Measurements from ENCODE around the gene PCDHB11.
A peak's percentile ranks its signal among the peaks of the same experiment; 100 is the strongest.
"Not testable (repeated sequence)": the region's sequence is repeated elsewhere in the genome, so short reads cannot be mapped to it uniquely, and the experiment has no call there.

The PCDHB11 gene

GRCh38 chr5:141186897-141187512 lies 12.4 kb upstream of the PCDHB11 start, which contains the start of gene PCDHB9:
Gene PCDHB9, plus strand, starts transcription at chr5:141187161. Its CDS starts 158 bp downstream, at chr5:141187319.
- H3K4me3 ChIP-seq (ENCODE audit: low read depth, low read length): no peak within 1 kb of the TSS

GRCh38 chr5:141188682-141189081 lies 10.7 kb upstream of the PCDHB11 start:
- H3K4me3 ChIP-seq (ENCODE audit: low read depth, low read length); DNase-seq (ENCODE audit: low read depth): not testable (repeated sequence)

More at GRCh38 chr5:141186897-141187512, 12.4 kb upstream of the PCDHB11 start, which contains the start of gene PCDHB9:
- no peak for DNase-seq (ENCODE audit: low read depth)
- TF ChIP-seq, protein P1, sequence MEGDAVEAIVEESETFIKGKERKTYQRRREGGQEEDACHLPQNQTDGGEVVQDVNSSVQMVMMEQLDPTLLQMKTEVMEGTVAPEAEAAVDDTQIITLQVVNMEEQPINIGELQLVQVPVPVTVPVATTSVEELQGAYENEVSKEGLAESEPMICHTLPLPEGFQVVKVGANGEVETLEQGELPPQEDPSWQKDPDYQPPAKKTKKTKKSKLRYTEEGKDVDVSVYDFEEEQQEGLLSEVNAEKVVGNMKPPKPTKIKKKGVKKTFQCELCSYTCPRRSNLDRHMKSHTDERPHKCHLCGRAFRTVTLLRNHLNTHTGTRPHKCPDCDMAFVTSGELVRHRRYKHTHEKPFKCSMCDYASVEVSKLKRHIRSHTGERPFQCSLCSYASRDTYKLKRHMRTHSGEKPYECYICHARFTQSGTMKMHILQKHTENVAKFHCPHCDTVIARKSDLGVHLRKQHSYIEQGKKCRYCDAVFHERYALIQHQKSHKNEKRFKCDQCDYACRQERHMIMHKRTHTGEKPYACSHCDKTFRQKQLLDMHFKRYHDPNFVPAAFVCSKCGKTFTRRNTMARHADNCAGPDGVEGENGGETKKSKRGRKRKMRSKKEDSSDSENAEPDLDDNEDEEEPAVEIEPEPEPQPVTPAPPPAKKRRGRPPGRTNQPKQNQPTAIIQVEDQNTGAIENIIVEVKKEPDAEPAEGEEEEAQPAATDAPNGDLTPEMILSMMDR (IDR thresholded peaks at IDR 0.05; ENCODE audit: control insufficient read depth, extremely low read depth, insufficient read depth): peak; percentile 60

GRCh38 chr5:141189131-141189530 lies 10.3 kb upstream of the PCDHB11 start:
- not testable (repeated sequence) for H3K4me3 ChIP-seq (ENCODE audit: low read depth, low read length); DNase-seq (ENCODE audit: low read depth)

- TF ChIP-seq, protein P1 (IDR thresholded peaks at IDR 0.05; ENCODE audit: control insufficient read depth, extremely low read depth, insufficient read depth): peak; percentile 75
- H3K4me3 ChIP-seq (ENCODE audit: low read depth, low read length): no peak within 1 kb of the TSS
- DNase-seq (ENCODE audit: low read depth): no peak
These were observed 7.2 kb upstream of the PCDHB11 start, which contains the start of gene PCDHB10 for GRCh38 chr5:141192110-141192725. Gene PCDHB10, plus strand, starts transcription at chr5:141192353. Its CDS starts 200 bp downstream, at chr5:141192553.

- H3K4me3 ChIP-seq (ENCODE audit: low read depth, low read length); DNase-seq (ENCODE audit: low read depth): not testable (repeated sequence)
These were observed 5.1 kb upstream of the PCDHB11 start for GRCh38 chr5:141194332-141194731.

DNA sequence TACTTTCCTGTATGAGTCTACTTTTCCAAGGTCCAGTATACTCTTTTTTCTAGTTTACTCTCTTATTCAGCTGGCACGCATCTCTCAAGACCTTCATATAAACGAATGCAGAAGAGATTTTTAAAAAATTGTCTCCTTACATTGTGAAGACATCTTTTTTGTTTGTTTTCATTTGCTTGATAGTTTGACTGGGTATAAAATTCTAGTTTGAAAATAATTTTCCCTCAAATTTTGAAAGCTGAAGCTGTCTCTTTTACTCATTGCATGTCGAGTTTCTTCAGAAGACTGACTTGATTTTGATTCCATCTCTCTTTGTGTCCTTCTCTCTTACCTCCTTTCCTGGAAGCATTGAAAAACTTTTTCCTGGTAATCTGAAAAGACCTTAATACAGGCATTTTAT lies 3.1 kb upstream of the PCDHB11 start:
- TF ChIP-seq, protein P1 (IDR thresholded peaks at IDR 0.05; ENCODE audit: control insufficient read depth, extremely low read depth, insufficient read depth): no peak
- H3K4me3 ChIP-seq (ENCODE audit: low read depth, low read length): no peak overlapping the region
- no peak for DNase-seq (ENCODE audit: low read depth)

- not testable (repeated sequence) for DNase-seq (ENCODE audit: low read depth); H3K4me3 ChIP-seq (ENCODE audit: low read depth, low read length)
These were observed 1.7 kb downstream of the PCDHB11 start for GRCh38 chr5:141201126-141201525.

DNA sequence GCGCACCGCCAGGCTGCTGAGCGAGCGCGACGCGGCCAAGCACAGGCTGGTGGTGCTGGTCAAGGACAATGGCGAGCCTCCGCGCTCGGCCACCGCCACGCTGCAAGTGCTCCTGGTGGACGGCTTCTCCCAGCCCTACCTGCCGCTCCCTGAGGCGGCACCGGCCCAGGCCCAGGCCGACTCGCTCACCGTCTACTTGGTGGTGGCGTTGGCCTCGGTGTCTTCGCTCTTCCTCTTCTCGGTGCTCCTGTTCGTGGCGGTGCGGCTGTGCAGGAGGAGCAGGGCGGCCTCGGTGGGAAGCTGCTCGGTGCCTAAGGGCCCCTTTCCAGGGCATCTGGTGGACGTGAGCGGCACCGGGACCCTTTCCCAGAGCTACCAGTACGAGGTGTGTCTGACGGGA lies 2.2 kb downstream of the PCDHB11 start:
- DNase-seq (ENCODE audit: low read depth): not testable (repeated sequence)

GRCh38 chr5:141208478-141208877 lies 9.1 kb downstream of the PCDHB11 start, which contains the start of gene PCDHB12:
Gene PCDHB12, plus strand, starts transcription at chr5:141208719. Its CDS starts 189 bp downstream, at chr5:141208908.
- DNase-seq (ENCODE audit: low read depth): no peak
- no peak within 1 kb of the TSS for H3K4me3 ChIP-seq (ENCODE audit: low read depth, low read length)

More for the DNA sequence above, 2.2 kb downstream of the PCDHB11 start:
- H3K4me3 ChIP-seq (ENCODE audit: low read depth, low read length): not testable (repeated sequence)

DNA sequence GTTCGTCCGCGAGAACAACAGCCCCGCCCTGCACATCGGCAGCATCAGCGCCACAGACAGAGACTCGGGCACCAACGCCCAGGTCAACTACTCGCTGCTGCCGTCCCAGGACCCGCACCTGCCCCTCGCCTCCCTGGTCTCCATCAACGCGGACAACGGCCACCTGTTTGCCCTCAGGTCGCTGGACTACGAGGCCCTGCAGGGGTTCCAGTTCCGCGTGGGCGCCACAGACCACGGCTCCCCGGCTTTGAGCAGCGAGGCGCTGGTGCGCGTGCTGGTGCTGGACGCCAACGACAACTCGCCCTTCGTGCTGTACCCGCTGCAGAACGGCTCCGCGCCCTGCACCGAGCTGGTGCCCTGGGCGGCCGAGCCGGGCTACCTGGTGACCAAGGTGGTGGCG lies 10.9 kb downstream of the PCDHB11 start:
- not testable (repeated sequence) for DNase-seq (ENCODE audit: low read depth); H3K4me3 ChIP-seq (ENCODE audit: low read depth, low read length)

More at GRCh38 chr5:141208478-141208877, 9.1 kb downstream of the PCDHB11 start, which contains the start of gene PCDHB12:
- TF ChIP-seq, protein P1 (IDR thresholded peaks at IDR 0.05; ENCODE audit: control insufficient read depth, extremely low read depth, insufficient read depth): peak; percentile 43

DNA sequence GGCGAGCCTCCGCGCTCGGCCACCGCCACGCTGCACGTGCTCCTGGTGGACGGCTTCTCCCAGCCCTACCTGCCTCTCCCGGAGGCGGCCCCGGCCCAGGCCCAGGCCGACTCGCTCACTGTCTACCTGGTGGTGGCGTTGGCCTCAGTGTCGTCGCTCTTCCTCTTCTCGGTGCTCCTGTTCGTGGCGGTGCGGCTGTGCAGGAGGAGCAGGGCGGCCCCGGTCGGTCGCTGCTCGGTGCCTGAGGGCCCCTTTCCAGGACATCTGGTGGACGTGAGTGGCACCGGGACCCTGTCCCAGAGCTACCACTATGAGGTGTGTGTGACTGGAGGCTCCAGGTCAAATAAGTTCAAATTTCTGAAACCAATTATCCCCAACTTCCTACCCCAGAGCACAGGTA lies 11.4 kb downstream of the PCDHB11 start:
- H3K4me3 ChIP-seq (ENCODE audit: low read depth, low read length); DNase-seq (ENCODE audit: low read depth): not testable (repeated sequence)

Measured in LNCaP clone FGC (cell line).